NCI-H2081 treated with DMSO at 0.1 percent for 48 hours (cell line): ENCODE results near the gene FEM1B.

ENCODE experiments used
- DNase-seq: peaks from one replicate; lab custom pipeline; 2025; lab: John Stamatoyannopoulos, UW

Gene FEM1B

DNA sequence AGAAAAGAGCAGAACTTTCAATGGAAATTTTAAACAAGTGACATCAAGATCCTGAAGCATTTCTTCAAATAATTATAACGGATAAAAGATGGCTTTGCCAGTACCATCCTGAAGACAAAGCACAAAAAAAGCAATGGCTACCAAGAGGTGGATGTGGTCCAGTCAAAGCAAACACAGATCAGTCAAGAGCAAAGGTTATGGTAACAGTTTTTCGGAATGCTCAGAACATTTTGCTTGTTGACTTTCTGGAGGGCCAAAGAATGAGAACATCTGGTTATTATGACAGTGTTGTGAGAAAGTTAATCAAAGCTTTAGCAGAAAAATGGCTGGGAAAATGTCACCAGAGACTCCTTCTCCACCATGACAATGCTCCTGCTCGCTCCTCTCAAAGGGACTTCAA lies 31.5 kb downstream of the FEM1B start:
- no peak for DNase-seq

DNA sequence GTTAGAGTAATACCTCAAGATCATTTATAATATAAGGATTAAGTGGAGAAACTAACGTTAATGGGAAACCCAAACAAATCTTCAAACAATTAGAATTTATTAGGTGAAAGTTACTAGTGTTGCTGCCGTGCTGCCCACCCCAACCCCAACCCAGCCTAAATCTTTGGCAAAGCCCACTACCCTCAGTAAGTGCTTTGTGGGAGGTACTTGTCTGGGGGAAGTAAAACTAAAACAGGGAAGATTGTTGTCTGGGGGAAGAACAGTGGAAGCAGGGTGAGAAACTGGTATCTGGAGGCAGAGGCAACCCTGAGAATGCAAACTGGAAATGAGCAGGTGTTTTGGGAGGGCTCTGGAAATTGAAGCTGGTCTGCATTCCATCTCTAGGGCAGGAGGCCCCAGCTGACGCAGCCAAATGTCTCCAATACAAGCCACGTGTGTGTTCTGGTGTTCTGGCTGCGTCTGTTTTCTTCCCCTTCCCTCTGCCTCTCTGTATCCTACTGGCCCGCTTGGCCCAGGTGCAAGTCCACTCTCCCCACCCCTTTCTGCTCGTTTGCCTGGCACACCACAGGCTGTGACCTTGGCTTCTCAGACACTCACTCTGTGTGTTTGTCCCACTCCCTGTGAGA lies 32.7 kb downstream of the FEM1B start:
- no peak for DNase-seq

DNA sequence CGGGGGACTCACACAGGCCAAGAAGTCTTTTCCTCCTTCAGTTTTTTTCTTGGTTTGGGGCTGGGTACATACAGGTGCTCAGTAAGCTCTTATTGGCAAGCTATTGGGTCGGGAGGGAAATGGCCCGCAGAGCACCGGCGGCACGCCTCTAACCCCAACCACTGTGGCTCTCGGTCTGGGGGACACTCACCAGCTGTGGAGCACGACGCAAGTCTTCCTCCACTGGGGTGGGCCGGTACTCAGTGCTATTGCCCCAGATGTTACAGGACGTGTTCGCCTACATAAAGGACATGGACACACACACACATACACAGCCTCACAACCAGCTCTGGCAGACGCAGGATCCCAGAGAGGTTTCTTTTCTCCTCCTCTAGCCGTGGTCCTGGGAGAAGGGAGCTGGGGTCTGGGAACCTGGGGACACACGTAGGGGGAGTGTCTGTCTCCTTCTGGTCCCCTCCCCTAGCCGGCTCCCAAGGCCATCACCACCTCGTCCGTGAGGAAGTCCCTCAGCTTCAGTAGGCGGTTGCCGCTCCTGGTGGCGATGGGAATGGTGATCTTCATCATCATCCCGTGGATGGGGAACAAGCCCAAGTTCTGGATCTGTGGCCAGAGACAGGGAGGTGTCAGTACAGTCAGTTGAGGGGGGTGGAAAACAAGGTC lies 33.4 kb downstream of the FEM1B start:
- no peak for DNase-seq

DNA sequence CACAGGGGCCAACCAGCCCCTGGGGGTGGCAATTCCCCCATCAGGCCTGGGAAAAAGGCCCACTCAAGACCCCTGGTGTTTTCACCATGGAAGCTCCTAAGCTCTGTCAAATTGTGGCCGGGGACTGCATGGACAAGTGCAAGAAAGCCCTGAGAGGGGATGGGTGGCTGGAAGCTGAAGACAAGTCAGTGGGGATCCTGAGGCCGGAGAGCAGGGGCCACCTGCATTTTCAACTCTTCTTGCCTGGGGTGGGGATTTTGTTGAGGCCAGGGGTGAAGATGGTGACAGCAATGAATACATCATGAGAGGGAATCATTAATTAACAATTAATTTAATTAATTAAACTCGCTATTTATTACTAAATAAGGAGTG lies 33.9 kb downstream of the FEM1B start:
- no peak for DNase-seq

DNA sequence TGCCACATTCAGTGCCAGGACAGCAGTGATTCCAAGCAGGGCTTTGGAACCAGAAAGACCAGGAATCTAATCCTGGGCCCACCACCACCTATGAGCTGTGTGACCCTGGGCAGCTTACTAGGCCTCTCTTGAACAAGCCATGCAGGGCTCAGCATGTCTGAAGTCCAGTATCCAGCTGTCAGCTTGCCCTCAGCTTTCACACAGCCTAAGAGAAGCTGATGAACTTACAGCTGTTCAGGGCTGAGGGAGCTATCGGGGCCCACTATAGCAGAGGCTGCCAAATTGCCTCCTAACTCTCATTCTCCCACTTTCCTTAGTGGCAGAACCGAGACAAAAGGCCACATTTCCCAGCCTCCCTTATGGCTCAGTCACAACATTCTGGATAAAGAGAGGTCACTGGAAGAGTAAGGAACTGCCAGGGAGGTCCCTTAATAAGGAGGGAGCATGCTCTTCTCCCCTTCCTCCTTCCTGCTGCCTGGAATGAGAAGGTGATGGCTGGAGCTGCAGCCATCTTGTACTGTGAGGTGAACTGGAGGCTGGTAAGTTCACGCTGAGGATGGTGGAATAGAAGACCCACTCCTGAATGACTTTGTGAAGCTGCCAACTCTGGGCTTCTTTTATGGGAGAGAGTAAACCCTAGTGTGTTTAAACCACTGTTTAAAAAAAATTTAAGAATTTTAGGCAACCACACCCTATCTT lies 34.5 kb downstream of the FEM1B start:
- DNase-seq = no peak

DNA sequence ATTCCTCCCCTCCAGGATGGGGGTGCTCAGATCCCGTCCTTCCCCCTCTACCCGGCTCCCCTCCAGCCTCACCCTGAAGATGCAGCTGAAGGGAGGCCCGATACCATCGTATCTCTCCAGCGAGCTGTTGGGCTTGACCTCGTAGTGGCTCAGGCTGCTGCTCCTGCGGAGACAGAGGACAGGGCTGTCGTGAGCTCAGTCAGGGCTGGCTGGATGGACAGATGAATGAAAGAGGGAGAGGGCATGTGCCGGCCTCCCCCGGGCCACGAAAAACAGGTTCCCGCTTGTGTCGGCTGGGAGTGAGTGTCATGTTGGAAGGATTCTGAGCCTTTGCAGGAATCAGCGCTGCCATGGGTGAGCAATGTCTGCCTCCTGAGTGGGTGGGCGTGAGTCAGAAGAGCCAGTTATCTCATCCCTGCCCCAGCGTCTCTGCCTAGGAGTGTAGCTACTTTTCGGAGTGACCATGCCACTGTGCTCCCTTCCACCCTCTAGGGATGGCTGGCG lies 35.2 kb downstream of the FEM1B start:
- no peak for DNase-seq

DNA sequence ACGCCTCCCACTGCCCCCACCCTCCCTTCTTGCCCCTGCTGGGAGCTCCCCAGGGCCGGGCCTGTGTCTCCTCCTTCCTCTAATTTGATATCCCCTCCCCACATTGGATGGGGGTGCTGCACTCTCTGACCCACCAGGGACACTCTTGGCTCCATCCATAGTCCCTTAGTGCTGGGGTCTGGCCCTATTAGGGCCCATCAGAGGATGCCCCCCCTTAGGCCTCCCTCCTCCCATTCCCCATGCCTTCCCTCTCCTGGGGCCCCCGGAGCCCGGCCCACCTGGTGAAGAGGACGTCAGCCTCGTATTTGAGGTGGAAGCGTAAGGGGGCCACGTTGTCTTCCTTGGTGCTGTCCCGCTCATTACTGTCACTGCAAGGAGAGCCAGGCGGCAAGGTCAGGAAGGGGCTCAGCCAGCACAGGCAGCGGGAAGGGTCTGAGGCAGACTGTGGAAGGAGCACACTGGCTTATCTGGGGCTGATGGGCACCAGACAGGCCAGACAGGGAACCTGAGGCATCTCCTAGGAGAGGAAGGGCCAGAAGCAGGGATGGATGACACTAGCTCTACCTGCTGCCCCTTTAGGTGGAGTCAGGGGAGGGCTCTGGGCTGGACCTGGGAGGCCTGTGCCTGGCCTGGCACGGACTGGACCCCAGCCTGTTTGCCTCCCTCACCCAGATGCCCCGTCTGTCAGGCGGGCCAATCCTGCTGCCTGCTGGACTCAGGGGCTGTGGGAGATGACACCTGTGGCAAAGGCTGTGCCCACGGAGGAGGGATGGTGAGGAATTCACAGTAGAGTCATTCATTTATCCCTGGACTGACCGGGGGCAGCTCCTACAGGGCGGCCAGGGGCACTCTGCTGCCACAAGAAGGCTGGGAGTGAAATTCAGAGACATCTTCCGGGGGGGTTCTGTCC lies 36.2 kb downstream of the FEM1B start:
- no peak for DNase-seq

DNA sequence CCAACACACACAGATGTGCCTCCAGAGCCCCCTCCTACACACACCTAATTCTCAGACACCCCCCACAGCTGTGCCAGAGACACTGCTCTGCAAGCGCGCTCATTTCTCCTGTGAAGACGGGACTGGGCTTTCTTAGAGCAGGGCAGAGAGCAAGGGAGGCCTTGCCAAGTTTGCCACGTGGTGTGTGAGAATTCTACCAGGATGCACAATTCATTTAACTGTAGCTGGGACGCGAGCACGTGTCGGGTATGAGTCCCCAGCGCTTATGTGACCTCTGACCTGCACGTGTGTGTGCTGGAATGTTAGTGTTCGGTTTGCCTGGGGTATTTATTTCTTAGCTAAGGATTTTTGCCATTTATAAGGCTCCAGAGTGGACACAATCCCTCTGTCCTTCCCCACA lies 37.0 kb downstream of the FEM1B start:
- no peak for DNase-seq

DNA sequence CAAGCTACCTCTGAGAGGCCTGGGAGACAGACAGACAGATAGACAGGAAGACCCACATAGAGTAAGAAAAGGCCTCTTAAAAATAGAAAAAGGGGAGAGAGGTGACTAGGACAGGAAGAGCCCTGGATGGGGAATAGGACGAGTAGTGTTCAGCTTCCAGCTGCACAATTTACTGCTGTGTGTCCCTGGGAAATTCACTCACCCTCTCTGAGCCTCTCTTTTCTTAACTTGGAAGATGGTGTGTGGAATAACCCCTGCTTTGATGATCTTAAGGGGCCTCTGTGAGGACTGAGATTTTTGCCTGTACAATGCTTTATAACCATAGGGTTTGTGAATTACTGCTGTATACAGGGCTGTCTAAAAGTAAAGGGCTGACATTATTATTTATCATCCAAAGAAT lies 37.5 kb downstream of the FEM1B start:
- DNase-seq = no peak

DNA sequence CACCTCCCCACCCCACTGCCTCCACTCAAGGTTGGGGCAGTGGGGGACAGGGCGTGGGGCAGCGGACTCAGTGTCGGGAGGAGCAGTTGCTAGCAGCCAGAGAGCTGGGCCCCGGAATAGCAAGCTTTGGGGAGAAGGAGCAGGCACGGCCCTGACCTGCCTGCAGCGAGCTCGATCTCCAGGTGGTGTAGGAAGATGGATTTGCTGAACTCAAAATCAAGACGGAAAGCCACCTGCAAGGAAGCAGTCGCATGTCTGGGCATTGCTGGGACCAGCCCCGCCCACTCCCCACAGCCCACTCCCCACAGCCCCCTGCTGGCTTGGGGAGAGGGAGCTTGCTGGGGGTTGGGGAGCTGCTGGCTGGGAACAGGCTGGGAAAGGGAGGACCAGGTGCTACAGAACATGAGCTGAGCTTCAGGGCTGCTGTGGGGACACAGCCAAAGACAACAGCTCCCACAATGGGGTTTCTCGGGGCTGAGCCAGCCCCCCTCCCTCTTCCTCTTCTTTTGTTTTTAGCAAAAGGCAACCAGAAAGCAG lies 38.0 kb downstream of the FEM1B start:
- DNase-seq = no peak

DNA sequence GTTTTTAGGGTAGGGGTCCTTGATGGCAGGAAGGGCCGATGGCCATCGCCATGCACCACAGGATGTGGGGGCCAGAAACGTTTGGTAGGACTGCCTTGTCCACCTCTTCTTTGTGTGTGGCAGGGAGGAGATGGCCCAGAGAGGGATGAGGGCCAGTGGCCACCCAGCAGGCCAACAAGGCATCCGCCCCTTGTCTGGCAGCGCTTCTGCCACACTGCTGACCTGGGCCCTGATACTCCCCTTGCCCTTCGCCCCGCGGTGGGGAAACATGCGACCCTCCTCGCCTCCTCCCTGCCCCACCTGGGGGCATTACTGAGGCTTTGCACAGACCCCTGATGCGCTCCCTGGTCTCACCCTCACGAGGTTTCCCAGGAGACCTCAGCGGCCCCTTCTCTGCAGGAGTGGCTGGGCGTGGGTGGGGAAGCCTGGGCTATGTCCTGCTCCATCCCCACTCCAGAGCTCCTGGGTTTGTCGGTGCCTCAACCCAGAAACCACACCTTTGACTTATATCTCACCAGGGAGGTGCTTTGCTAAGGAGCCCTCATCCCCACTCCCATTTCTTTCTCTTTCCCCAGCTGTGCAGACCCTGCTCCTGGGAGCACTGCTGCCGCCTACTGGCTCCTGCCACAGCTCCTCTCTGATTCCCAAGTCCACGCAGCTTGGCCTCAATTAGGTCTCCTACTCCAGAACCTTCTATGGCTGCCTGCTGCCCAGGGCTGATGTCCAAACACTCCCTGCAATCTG lies 38.7 kb downstream of the FEM1B start:
- DNase-seq = no peak

DNA sequence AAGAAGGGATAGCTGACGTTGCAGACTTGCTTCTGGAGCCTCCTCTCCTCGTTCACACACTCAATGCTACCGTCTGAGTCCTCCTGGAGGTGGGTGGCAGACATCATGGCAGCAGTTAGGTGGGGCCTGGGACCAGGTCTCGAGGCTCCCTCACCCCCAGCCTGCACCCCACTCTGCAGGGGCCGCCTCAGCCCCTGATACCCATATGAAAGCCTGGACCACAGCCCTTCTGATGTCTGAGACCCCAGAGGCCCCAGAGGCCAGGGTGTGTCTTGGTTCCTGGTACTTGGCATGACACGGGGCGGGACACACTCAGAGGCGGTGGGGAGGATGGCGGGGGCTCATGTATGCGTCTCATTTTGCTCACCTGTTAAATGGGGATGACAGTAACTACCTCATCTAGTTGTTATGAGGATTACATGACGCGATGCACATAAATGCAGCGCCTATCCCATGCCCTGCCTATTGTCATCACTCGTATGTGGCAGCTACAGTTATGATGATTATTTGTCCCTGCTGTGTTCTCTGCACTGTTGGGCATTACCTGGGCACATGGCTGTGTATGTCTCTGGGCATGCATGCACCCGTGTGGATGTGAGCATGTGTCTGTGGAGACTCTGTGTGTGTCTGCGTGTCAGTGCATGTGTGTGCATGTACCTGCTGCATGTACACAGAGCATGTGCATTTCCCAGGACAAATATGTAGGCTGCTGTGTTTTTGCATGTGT lies 39.9 kb downstream of the FEM1B start:
- no peak for DNase-seq

DNA sequence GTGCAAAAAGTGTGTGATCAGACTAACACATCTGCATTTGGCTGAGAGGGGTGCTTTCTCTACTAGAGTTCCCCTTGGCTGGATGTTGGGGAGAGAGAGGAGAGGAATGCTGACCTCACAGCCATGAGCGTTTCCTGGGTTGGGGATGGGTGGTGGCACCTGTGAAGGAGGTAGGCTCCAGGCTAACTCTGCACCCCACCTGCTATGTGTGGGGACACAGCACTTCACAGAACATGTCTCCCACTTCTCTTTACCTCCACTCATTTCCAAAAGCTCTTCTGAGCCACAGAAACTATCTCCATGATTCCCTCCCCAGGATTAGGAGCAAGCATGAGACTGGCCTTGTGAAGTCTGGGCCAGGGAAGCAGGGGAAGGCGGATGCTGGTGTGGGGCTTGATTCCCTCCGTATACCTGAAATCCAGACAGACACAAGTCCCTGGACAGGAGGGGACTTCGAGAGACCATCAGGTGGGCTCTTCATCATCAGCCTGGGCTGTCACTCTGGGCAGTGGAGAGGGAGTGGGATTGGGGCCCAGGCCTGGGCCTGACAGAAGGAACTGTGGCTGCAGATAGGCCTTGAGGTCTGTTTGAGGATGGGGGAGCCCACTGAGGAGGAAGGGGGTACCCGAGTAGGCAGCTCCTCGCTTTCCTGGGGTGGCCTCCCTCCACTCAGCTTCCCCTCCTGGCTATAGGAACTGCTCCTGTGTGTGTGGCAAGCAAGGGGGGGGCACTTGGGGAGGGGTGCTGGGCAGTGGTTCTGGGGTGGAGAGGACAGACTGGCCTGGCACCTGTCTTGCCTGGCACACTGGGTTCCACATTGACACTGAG lies 40.7 kb downstream of the FEM1B start:
- DNase-seq = no peak

DNA sequence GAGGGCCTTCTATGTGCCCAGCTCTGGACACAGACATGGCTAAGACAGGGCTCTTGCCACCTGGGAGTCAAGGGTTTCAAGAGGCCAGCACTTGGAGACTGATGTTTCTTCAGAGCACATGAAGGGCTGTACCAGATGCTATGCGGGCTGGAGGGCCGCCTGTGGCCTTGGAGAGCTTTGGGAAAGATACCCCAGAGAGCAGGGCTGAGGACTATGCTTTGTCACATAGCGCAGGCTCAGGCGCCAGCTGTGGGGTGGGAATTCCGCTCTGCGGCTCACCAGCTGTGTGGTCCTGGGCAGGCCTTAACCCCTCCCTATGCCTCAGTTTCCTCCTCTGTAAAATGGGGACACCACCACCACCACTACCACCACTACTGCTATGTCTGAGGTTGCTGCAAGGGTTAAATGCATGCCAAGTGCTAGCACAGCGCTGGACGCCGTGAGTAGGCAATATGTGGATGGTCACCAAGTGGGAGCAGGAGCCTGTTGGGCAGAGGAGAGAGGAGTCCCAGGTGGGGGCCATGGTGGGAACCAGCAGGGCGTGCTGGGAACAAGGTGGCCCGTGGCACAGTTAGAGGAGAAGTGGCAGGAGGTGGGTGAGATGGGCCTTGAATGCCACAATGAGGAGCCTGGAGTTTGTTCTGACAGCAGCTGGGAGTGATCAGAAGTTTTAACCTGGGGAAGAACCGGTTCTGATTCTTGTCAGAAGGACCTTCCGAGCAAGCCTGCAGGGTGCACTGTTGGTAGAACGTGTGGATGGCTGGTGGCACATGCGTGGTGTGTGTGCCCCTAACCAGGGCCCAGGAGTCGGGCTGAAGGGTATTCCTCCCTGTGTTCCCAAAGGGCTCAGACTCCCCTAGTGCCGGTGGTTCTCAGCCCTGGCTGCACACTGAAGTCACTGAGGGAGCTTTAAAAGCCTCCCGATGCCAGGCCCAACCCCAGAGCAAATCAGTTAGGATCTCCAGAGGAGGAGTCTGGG lies 41.7 kb downstream of the FEM1B start:
- no peak for DNase-seq

DNA sequence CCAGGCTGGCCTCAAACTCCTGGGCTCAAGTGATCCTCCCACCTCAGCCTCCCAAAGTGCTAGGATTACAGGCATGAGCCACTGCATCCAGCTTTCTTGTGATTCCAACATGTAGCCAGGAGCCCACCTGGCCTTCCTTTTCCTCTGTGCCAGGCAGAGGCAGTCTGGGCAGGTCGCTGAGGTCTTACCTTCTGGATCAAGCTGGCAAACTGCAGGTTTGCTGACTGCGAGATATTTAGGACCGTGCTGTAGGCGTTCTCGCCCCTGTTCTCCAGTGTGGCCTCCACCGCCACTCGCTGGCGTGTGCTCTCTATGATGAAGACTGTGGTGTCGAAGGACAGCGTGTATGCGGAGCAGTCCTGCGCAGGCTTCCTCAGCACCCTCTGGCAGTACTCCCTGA lies 42.5 kb downstream of the FEM1B start:
- DNase-seq = no peak

DNA sequence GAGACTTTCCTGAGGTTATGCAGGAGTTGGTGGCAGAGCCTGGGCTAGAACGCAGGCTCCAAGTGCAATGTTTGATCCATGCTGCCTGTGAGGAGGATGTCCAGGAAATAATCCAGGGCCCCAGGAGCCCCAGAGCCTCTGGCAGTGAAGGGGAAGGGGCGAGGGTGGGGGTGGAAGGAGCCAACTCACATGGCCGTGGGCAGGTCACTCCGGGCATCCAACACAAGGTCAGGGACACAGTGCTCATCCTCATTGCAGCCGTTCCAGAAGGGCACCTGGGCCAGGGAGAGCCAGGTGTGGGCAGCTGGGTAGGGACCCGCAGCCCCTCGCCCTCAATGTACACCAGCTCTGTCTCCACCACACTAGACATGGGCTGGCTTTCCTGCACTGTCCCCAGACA lies 43.7 kb downstream of the FEM1B start:
- no peak for DNase-seq

DNA sequence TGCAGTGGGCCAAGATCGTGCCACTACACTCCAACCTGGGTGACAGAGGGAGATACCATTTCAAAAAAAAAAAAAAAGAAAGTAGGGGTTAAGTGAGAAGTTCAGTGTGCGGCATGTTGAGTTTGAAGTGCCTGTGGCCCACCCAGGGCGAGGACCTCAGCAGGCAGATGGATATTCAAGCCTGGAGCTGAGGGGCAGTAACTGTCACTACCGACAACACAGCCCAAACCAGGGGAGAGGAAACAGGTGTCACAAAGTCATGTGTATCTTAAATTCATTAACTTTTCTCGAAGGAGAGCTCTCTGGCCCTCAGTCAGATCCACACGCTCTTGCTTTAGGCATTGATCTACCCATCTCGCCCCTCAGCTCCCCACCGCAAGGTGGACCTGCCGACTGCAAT lies 45.3 kb downstream of the FEM1B start:
- DNase-seq = no peak

DNA sequence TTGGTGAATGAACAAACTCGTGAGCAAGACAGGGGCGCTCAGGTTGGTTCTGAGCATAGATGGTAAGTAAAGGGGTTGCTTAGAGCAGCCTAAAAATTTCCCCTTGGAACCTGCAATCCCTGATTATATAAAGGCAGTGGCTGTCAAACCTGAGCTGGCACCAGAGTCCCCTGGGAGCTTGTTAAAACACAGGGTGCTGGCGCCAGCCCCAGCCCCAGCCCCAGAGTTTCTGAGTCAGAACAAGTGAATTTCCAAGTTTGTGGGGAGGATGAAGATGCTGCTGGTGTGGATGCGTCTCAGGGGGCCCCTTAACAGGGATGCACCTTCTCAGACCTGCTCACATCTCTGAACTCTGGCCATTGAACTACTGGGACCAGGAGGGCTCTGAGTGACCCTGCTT lies 48.2 kb downstream of the FEM1B start:
- DNase-seq = no peak
